ENCODE results near the gene SERPINB5. TPM values are rescaled to one million over a fixed set of nuclear protein-coding genes. Genes with fewer than 3 reads are reported as not detected.

The SERPINB5 gene
- total and polyA plus RNA-seq, 2 of the 13 experiments (the other 11 are each of a cell fraction or from before 2014, with no cell fraction given) = not detected

GRCh38 chr18:63532471-63532870, 55.7 kb downstream of the SERPINB5 start:
- WGBS (ENCODE audit: low lambda C conversion rate) = 19% methylated on average over 2 of the region's 2 CpGs
- no peak overlapping the region for H3K27ac ChIP-seq (ENCODE audit: extremely low read length, insufficient read depth, low read length)

More at GRCh38 chr18:63532471-63532870, 55.7 kb downstream of the SERPINB5 start:
- Histone ChIP-seq H3K36me3 (replicated peaks in 1 of 2; ENCODE audit: control insufficient read depth in 1 of 2, insufficient read depth in 2 of 2, low read length in 2 of 2) (no peaks in the 10 kb centered on the region), H4K20me1 (ENCODE audit: insufficient read depth, low read length) (no peaks in the 10 kb centered on the region), H3K9ac (ENCODE audit: insufficient read depth, low read depth, low read length) (no peak overlapping the region), H3K4me3 (replicated peaks in 1 of 3; ENCODE audit: insufficient read depth in 1 of 3, low read depth in 2 of 3, low read length in 3 of 3) (no peak overlapping the region), H3K79me2 (ENCODE audit: insufficient read depth, low read length) (no peaks in the 10 kb centered on the region), H3K9me3 (ENCODE audit: low read length) (no peaks in the 10 kb centered on the region), H3K4me1 (ENCODE audit: insufficient read depth, low read length) (no peaks in the 10 kb centered on the region), H3K4me2 (ENCODE audit: low read depth, low read length) (no peak overlapping the region), H2AFZ (ENCODE audit: low read length) (no peak overlapping the region), H3K27me3 (ENCODE audit: control insufficient read depth in 1 of 2, insufficient read depth in 2 of 2, low read length in 2 of 2) (no peaks in the 10 kb centered on the region)
- ChIA-PET POLR2A (no interaction called here), CTCF (ENCODE audit: low intra/inter-chr PET ratio, low total read pairs) (no interaction called here)
- ATAC-seq (no peak), FAIRE-seq (no peak), DNase-seq (ENCODE audit: low spot score) (no peak)
- intact Hi-C loops (cut with micrococcal nuclease; ENCODE audit: unreplicated experiment) = no loop called here
- BruUV-seq (replicated peaks) = no TSS peak
- in situ Hi-C loops (cut with HindIII; ENCODE audit: extremely low pct_ligation_motif_present, low pct_unique_long_range_greater_than_20kb) = no loop called here
- no peak for TF ChIP-seq NFE2 (CRISPR knock-in tag; IDR thresholded peaks at IDR 0.05)
- no peak for TF ChIP-seq ZNF225 (CRISPR knock-in tag; IDR thresholded peaks at IDR 0.05)
- no peak for TF ChIP-seq SMARCC2 (IDR thresholded peaks at IDR 0.05)
- TF ChIP-seq MYC (CRISPR knock-in tag; IDR thresholded peaks at IDR 0.05; ENCODE audit: borderline replicate concordance) = no peak
- no peak for TF ChIP-seq NR3C1 (CRISPR knock-in tag; IDR thresholded peaks at IDR 0.05)
- no peak for TF ChIP-seq BORCS8-MEF2B (CRISPR knock-in tag; IDR thresholded peaks at IDR 0.05)
- no peak for TF ChIP-seq THAP9 (CRISPR knock-in tag; IDR thresholded peaks at IDR 0.05; ENCODE audit: borderline replicate concordance)
- no peak for TF ChIP-seq ZNF143 (CRISPR knock-in tag; IDR thresholded peaks at IDR 0.05)
- TF ChIP-seq KAT8 (CRISPR knock-in tag; IDR thresholded peaks at IDR 0.05) = no peak
- TF ChIP-seq ZNF816 (CRISPR knock-in tag; IDR thresholded peaks at IDR 0.05; ENCODE audit: borderline replicate concordance) = no peak
- no peak for TF ChIP-seq THRA (CRISPR knock-in tag; IDR thresholded peaks at IDR 0.05; ENCODE audit: borderline replicate concordance)
- no peak for TF ChIP-seq ZNF251 (CRISPR knock-in tag; IDR thresholded peaks at IDR 0.05)
- no peak for TF ChIP-seq ELF3 (CRISPR knock-in tag; IDR thresholded peaks at IDR 0.05)
- no peak for TF ChIP-seq ATF5 (CRISPR knock-in tag; IDR thresholded peaks at IDR 0.05; ENCODE audit: low read depth)
- TF ChIP-seq GMEB2 (CRISPR knock-in tag; IDR thresholded peaks at IDR 0.05; ENCODE audit: low read depth) = no peak
- TF ChIP-seq ISL2 (CRISPR knock-in tag; IDR thresholded peaks at IDR 0.05) = no peak
